ENCODE data around the gene TSHZ2. TPM values are rescaled to one million over a fixed set of nuclear protein-coding genes. Genes with fewer than 3 reads are reported as not detected.

TSHZ2 gene
- total and polyA plus RNA-seq, 2 donors (not counting 3 experiments of a cell fraction or from before 2014, with no cell fraction given), result not detected

- no peaks in the 10 kb centered on the region for H3K27me3 ChIP-seq (ENCODE audit: control insufficient read depth in 2 of 2, insufficient read depth in 2 of 2, low read length in 2 of 2)
- no peaks in the 10 kb centered on the region for H3K4me1 ChIP-seq (ENCODE audit: control insufficient read depth, extremely low read depth, insufficient read depth, low read length)
- no peaks in the 10 kb centered on the region for H3K9me3 ChIP-seq (replicated peaks; ENCODE audit: control insufficient read depth, insufficient read depth, low read length)
- CTCF ChIA-PET, result no interaction called here
- no TSS peak for BruUV-seq (replicated peaks)
- H3K4me2 ChIP-seq (ENCODE audit: insufficient read depth, low read length), result no peak overlapping the region
- H2AFZ ChIP-seq (ENCODE audit: low read depth, low read length), result no peak overlapping the region
- H4K20me1 ChIP-seq (replicated peaks; ENCODE audit: control insufficient read depth, extremely low read depth, insufficient read depth, low read length), result no peaks in the 10 kb centered on the region
- POLR2A ChIA-PET, result no interaction called here
- no peak for FAIRE-seq
- H3K79me2 ChIP-seq (ENCODE audit: control insufficient read depth, insufficient read depth, low read length), result no peaks in the 10 kb centered on the region
- H3K4me3 ChIP-seq (replicated peaks in 1 of 3; ENCODE audit: insufficient read depth in 1 of 3, low read depth in 1 of 3, low read length in 3 of 3), result no peak overlapping the region
- H3K27ac ChIP-seq (ENCODE audit: insufficient read depth, low read depth, low read length), result no peak overlapping the region
- dilution Hi-C loops (cut with MboI; ENCODE audit: extremely low pct_ligation_motif_present, low sequenced_read_pairs), result no loop called here
- H3K36me3 ChIP-seq (ENCODE audit: control insufficient read depth in 2 of 2, extremely low read depth in 1 of 2, insufficient read depth in 2 of 2, low read length in 2 of 2), result no peaks in the 10 kb centered on the region
- no peak overlapping the region for H3K9ac ChIP-seq (replicated peaks; ENCODE audit: extremely low read depth, insufficient read depth, low read length)
- intact Hi-C loops (cut with micrococcal nuclease), result no loop called here
- TF ChIP-seq MYC (IDR thresholded peaks at IDR 0.05; ENCODE audit: low read depth, low read length) (no peak), JUN (IDR thresholded peaks at IDR 0.05; ENCODE audit: borderline replicate concordance, insufficient read depth, insufficient read length, low read depth) (no peak), GATA2 (IDR thresholded peaks at IDR 0.05; ENCODE audit: insufficient read depth, insufficient read length, low read depth, low read length) (no peak), FOS (IDR thresholded peaks at IDR 0.05; ENCODE audit: borderline replicate concordance, insufficient read depth, low read length) (no peak), POLR2AphosphoS5 (IDR thresholded peaks at IDR 0.05; ENCODE audit: insufficient read depth, low read depth, low read length) (no peak), CTCF (IDR thresholded peaks at IDR 0.05; ENCODE audit: extremely low read depth in 1 of 2, insufficient read depth in 1 of 2, low read depth in 1 of 2, low read length in 2 of 2) (no peak), MAX (IDR thresholded peaks at IDR 0.05; ENCODE audit: insufficient read depth, insufficient read length) (no peak), EZH2 (IDR thresholded peaks at IDR 0.05; ENCODE audit: borderline replicate concordance, low read depth, low read length, severe bottlenecking) (no peak), POLR2A (IDR thresholded peaks at IDR 0.05; ENCODE audit: low read depth, low read length) (no peak)
- no peak for DNase-seq (ENCODE audit: low read depth, low spot score)
- no peaks in the 10 kb centered on the region for H3K9me1 ChIP-seq (replicated peaks; ENCODE audit: control insufficient read depth, extremely low read depth, insufficient read depth, low read length)
These were observed 13.9 kb upstream of the TSHZ2 start for GRCh38 chr20:52958211-52958610.
